GM23248 (cell line): ENCODE results near the gene HIPK2.

Experiments
- EZH2 ChIP-seq: fragments of 200-600 bp; sonication (generic); IDR thresholded peaks from 2 replicates; pipeline ENCODE4 v1.6.1; 2018; ENCODE audit warnings: antibody characterized with exemption, mild to moderate bottlenecking; ENCODE audit not compliant: insufficient read depth, poor library complexity, severe bottlenecking
- EZH2phosphoT487 ChIP-seq: fragments of 200-600 bp; sonication (generic); IDR thresholded peaks from 2 replicates; pipeline ENCODE4 v1.6.1; 2018; ENCODE audit warnings: antibody characterized with exemption, moderate library complexity, mild to moderate bottlenecking, low read depth; ENCODE audit not compliant: insufficient read depth

- TF ChIP-seq EZH2 (no peak), EZH2phosphoT487 (no peak)
Measured at GRCh38 chr7:139752604-139753003, 25.2 kb downstream of the HIPK2 start.
